GM23338 (cell line): Measurements from ENCODE around the gene FHIT. TPM values are rescaled to one million over a fixed set of nuclear protein-coding genes. Genes with fewer than 3 reads are reported as not detected.

Source experiments
- ATAC-seq: fragments of 200-7000 bp; cut with Tn5 transposase; 3 replicates; pipeline ENCODE4 v1.9.1; 2020
- DNase-seq: peaks from one replicate; pipeline ENCODE4 v3.0.0-alpha.2; 2015; ENCODE audit warnings: low spot score
- H2AFZ ChIP-seq: fragments of 200-600 bp; sonication (generic); 2 replicates; pipeline ENCODE4 v1.8.0; 2016; ENCODE audit warnings: antibody characterized with exemption, mild to moderate bottlenecking, moderate library complexity
- H3F3A ChIP-seq: fragments of 200-600 bp; sonication (generic); replicated peaks from 2 replicates; pipeline ENCODE4 v1.8.0; 2017; ENCODE audit warnings: antibody characterized with exemption, mixed run types, low read depth
- H3K27ac ChIP-seq: fragments of 200-600 bp; sonication (generic); 2 replicates; pipeline ENCODE4 v1.6.1; 2016; ENCODE audit warnings: low read depth
- H3K27me3 ChIP-seq: fragments of 200-600 bp; sonication (generic); 2 replicates; pipeline ENCODE4 v1.8.0; 2016; ENCODE audit warnings: mild to moderate bottlenecking, mixed run types, moderate library complexity; ENCODE audit not compliant: insufficient read depth
- H3K36me3 ChIP-seq: fragments of 200-600 bp; sonication (generic); 2 replicates; pipeline ENCODE4 v1.8.0; 2016; ENCODE audit warnings: mild to moderate bottlenecking; ENCODE audit not compliant: insufficient read depth
- H3K4me1 ChIP-seq: fragments of 200-600 bp; sonication (generic); 2 replicates; pipeline ENCODE4 v1.8.0; 2016; ENCODE audit warnings: mild to moderate bottlenecking, moderate library complexity; ENCODE audit not compliant: insufficient read depth
- H3K4me2 ChIP-seq: fragments of 200-600 bp; sonication (generic); 2 replicates; pipeline ENCODE4 v1.7.1; 2017; ENCODE audit warnings: mixed run types
- H3K4me3 ChIP-seq: fragments of 200-600 bp; sonication (generic); 2 replicates; pipeline ENCODE4 v1.6.1; 2016; ENCODE audit warnings: mixed run types
- H3K79me2 ChIP-seq: fragments of 200-600 bp; sonication (generic); replicated peaks from 2 replicates; pipeline ENCODE4 v1.8.0; 2017; ENCODE audit warnings: mild to moderate bottlenecking; ENCODE audit not compliant: insufficient read depth
- H3K9me2 ChIP-seq: fragments of 200-600 bp; sonication (generic); 2 replicates; pipeline ENCODE4 v1.8.0; 2017; ENCODE audit not compliant: insufficient read depth
- H4K20me1 ChIP-seq: fragments of 200-600 bp; sonication (generic); replicated peaks from 2 replicates; pipeline ENCODE4 v1.8.0; 2017; ENCODE audit warnings: mild to moderate bottlenecking; ENCODE audit not compliant: insufficient read depth
- H3K27ac Mint-ChIP-seq: 2 replicates; pipeline ENCODE4 v1.8.0; 2020; ENCODE audit warnings: inconsistent platforms, mild to moderate bottlenecking, moderate library complexity, mixed read lengths
- H3K27me3 Mint-ChIP-seq: 3 replicates; pipeline ENCODE4 v1.8.0; 2022; ENCODE audit warnings: low read depth, mild to moderate bottlenecking, moderate library complexity, mixed read lengths, inconsistent platforms; ENCODE audit not compliant: insufficient read depth, poor library complexity
- H3K36me3 Mint-ChIP-seq: 3 replicates; pipeline ENCODE4 v1.8.0; 2021; ENCODE audit warnings: low read depth, mild to moderate bottlenecking, inconsistent platforms, moderate library complexity, mixed read lengths
- H3K4me1 Mint-ChIP-seq: 3 replicates; pipeline ENCODE4 v1.8.0; 2020; ENCODE audit warnings: mild to moderate bottlenecking, inconsistent platforms, mixed read lengths
- H3K4me3 Mint-ChIP-seq: 3 replicates; pipeline ENCODE4 v1.8.0; 2021; ENCODE audit warnings: moderate library complexity, mild to moderate bottlenecking, inconsistent platforms, mixed read lengths
- H3K9me3 Mint-ChIP-seq: 3 replicates; pipeline ENCODE4 v1.8.0; 2020; ENCODE audit warnings: moderate library complexity, mild to moderate bottlenecking, inconsistent platforms, mixed read lengths
- EZH2phosphoT487 ChIP-seq: fragments of 200-600 bp; sonication (generic); IDR thresholded peaks from one replicate; pipeline ENCODE4 v1.8.1; 2018; ENCODE audit warnings: antibody characterized with exemption; ENCODE audit not compliant: unreplicated experiment
- JUNB ChIP-seq: IDR thresholded peaks from one replicate; pipeline ENCODE4 v1.6.1; 2016; ENCODE audit warnings: antibody characterized with exemption; ENCODE audit not compliant: unreplicated experiment
- NANOG ChIP-seq: IDR thresholded peaks from 2 replicates; pipeline ENCODE4 v1.6.1; 2016; ENCODE audit warnings: antibody characterized with exemption, borderline replicate concordance
- ZNF331 ChIP-seq: fragments of 250-450 bp; sonication (Bioruptor Pico); IDR thresholded peaks from 2 replicates; pipeline ENCODE4 v1.5.0; 2020; ENCODE audit warnings: low read depth, mild to moderate bottlenecking, moderate library complexity
- polyA plus RNA-seq: library from polyadenylated mRNA; unstranded; fragments of >200 nt; fragmentation: Nextera tagmentation; extraction: Ambion mirVana; gene quantifications from 2 replicates; pipeline ENCODE4 v1.2.1, GENCODE V29; 2016
- total RNA-seq: library from RNA; depleted of rRNA; stranded (reverse); fragments of >200 nt; shearing (Covaris generic); gene quantifications from 2 replicates; pipeline ENCODE4 v1.2.3, GENCODE V29; 2014
- TF ChIP-seq, protein P1 (sequence below): fragments of 250-450 bp; sonication (Bioruptor Pico); IDR thresholded peaks from 2 replicates; pipeline ENCODE4 v1.5.0; 2020; ENCODE audit warnings: mild to moderate bottlenecking, moderate library complexity

The FHIT gene
- total and polyA plus RNA-seq, 2 experiments from 2014 or later, result 3.0 to 8.3 TPM

GRCh38 chr3:59751606-59752005 is 1499.6 kb downstream of the FHIT start:
- Histone ChIP-seq H3K79me2 (no peaks in the 10 kb centered on the region), H3K27ac (no peak overlapping the region), H3K27me3 (peaks cover 11% of the 10 kb centered on the region), H3K9me2 (0 out of 2 replicates have a peak, but pooled peaks cover 4% of the 10 kb centered on the region), H3K4me1 (peaks cover 30% of the 10 kb centered on the region), H4K20me1 (no peaks in the 10 kb centered on the region), H3K4me2 (no peak overlapping the region), H3F3A (no peaks in the 10 kb centered on the region), H3K4me3 (no peak overlapping the region), H2AFZ (no peak overlapping the region), H3K36me3 (no peaks in the 10 kb centered on the region)
- DNase-seq, result no peak
- TF ChIP-seq, protein P1, sequence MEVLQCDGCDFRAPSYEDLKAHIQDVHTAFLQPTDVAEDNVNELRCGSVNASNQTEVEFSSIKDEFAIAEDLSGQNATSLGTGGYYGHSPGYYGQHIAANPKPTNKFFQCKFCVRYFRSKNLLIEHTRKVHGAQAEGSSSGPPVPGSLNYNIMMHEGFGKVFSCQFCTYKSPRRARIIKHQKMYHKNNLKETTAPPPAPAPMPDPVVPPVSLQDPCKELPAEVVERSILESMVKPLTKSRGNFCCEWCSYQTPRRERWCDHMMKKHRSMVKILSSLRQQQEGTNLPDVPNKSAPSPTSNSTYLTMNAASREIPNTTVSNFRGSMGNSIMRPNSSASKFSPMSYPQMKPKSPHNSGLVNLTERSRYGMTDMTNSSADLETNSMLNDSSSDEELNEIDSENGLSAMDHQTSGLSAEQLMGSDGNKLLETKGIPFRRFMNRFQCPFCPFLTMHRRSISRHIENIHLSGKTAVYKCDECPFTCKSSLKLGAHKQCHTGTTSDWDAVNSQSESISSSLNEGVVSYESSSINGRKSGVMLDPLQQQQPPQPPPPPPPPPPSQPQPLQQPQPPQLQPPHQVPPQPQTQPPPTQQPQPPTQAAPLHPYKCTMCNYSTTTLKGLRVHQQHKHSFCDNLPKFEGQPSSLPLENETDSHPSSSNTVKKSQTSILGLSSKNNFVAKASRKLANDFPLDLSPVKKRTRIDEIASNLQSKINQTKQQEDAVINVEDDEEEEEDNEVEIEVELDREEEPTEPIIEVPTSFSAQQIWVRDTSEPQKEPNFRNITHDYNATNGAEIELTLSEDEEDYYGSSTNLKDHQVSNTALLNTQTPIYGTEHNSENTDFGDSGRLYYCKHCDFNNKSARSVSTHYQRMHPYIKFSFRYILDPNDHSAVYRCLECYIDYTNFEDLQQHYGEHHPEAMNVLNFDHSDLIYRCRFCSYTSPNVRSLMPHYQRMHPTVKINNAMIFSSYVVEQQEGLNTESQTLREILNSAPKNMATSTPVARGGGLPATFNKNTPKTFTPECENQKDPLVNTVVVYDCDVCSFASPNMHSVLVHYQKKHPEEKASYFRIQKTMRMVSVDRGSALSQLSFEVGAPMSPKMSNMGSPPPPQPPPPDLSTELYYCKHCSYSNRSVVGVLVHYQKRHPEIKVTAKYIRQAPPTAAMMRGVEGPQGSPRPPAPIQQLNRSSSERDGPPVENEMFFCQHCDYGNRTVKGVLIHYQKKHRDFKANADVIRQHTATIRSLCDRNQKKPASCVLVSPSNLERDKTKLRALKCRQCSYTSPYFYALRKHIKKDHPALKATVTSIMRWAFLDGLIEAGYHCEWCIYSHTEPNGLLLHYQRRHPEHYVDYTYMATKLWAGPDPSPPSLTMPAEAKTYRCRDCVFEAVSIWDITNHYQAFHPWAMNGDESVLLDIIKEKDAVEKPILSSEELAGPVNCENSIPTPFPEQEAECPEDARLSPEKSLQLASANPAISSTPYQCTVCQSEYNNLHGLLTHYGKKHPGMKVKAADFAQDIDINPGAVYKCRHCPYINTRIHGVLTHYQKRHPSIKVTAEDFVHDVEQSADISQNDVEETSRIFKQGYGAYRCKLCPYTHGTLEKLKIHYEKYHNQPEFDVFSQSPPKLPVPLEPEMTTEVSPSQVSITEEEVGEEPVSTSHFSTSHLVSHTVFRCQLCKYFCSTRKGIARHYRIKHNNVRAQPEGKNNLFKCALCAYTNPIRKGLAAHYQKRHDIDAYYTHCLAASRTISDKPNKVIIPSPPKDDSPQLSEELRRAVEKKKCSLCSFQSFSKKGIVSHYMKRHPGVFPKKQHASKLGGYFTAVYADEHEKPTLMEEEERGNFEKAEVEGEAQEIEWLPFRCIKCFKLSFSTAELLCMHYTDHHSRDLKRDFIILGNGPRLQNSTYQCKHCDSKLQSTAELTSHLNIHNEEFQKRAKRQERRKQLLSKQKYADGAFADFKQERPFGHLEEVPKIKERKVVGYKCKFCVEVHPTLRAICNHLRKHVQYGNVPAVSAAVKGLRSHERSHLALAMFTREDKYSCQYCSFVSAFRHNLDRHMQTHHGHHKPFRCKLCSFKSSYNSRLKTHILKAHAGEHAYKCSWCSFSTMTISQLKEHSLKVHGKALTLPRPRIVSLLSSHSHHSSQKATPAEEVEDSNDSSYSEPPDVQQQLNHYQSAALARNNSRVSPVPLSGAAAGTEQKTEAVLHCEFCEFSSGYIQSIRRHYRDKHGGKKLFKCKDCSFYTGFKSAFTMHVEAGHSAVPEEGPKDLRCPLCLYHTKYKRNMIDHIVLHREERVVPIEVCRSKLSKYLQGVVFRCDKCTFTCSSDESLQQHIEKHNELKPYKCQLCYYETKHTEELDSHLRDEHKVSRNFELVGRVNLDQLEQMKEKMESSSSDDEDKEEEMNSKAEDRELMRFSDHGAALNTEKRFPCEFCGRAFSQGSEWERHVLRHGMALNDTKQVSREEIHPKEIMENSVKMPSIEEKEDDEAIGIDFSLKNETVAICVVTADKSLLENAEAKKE (CRISPR knock-in tag), result no peak
- no peak overlapping the region for H3K27ac Mint-ChIP-seq
- H3K36me3 Mint-ChIP-seq, result no peaks in the 10 kb centered on the region
- H3K4me3 Mint-ChIP-seq, result no peak overlapping the region
- peaks cover 3% of the 10 kb centered on the region for H3K27me3 Mint-ChIP-seq
- ATAC-seq, result no peak
- H3K4me1 Mint-ChIP-seq, result peaks cover 39% of the 10 kb centered on the region
- H3K9me3 Mint-ChIP-seq, result peaks cover 2% of the 10 kb centered on the region; the same call in 1 of the 3 replicates

- 0 out of 2 replicates have a peak, but pooled peaks cover 4% of the 10 kb centered on the region for H3K9me2 ChIP-seq
- Mint-ChIP-seq H3K36me3 (no peaks in the 10 kb centered on the region), H3K4me3 (no peak overlapping the region), H3K27me3 (peaks cover 3% of the 10 kb centered on the region), H3K27ac (no peak overlapping the region), H3K9me3 (peaks cover 10% of the 10 kb centered on the region), H3K4me1 (peaks cover 39% of the 10 kb centered on the region)
- no peaks in the 10 kb centered on the region for H4K20me1 ChIP-seq
- H3K4me2 ChIP-seq, result no peak overlapping the region
- H2AFZ ChIP-seq, result no peak overlapping the region
- H3K27me3 ChIP-seq, result peaks cover 11% of the 10 kb centered on the region
- no peak for ATAC-seq
- H3K36me3 ChIP-seq, result no peaks in the 10 kb centered on the region
- H3F3A ChIP-seq, result no peaks in the 10 kb centered on the region
- H3K4me3 ChIP-seq, result no peak overlapping the region
- peaks cover 30% of the 10 kb centered on the region for H3K4me1 ChIP-seq
- no peak for DNase-seq
- H3K27ac ChIP-seq, result no peak overlapping the region
- H3K79me2 ChIP-seq, result no peaks in the 10 kb centered on the region
- TF ChIP-seq NANOG, result no peak
- TF ChIP-seq EZH2phosphoT487, result no peak
- no peak for TF ChIP-seq ZNF331 (CRISPR knock-in tag)
- no peak for TF ChIP-seq JUNB
- TF ChIP-seq, protein P1 (CRISPR knock-in tag), result no peak
Measured at GRCh38 chr3:59750391-59750790, 1500.9 kb downstream of the FHIT start.
